B cell (primary cell): Measurements from ENCODE around the gene GABRD.

ENCODE experiments used
- EZH2 ChIP-seq: IDR thresholded peaks from 2 replicates; pipeline ENCODE4 v1.6.1; 2012; ENCODE audit warnings: borderline replicate concordance, low read depth, mild to moderate bottlenecking, moderate library complexity, low read length; ENCODE audit not compliant: insufficient read depth, poor library complexity, severe bottlenecking
- TF ChIP-seq, protein P1 (sequence below): fragments of 200-600 bp; IDR thresholded peaks from one replicate; pipeline ENCODE4 v1.8.0; 2022; ENCODE audit warnings: antibody characterized with exemption, mild to moderate bottlenecking

DNA sequence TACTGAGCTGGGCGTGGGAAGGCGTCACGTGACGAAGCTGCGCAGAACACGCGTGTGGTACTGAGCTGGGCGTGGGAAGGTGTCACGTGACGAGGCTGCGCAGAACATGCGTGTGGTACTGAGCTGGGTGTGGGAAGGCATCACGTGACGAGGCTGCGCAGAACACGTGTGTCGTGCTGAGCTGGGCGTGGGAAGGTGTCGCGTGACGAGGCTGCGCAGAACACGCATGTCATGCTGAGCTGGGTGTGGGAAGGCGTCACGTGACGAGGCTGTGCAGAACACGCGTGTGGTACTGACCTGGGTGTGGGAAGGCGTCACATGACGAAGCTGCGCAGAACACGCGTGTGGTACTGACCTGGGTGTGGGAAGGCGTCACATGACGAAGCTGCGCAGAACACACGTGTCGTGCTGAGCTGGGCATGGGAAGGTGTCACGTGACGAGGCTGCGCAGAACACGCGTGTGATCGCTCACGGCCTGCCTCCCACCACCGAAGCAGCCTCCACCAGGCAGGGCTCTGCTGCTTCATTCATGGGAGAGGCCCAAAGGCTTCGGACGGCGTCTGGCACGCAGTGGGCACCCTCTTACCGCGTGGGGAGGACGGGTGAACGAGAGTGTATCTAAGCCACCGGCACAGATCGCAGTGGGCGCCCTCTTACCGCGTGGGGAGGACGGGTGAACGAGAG, 39.5 kb upstream of the GABRD start:
- TF ChIP-seq, protein P1, sequence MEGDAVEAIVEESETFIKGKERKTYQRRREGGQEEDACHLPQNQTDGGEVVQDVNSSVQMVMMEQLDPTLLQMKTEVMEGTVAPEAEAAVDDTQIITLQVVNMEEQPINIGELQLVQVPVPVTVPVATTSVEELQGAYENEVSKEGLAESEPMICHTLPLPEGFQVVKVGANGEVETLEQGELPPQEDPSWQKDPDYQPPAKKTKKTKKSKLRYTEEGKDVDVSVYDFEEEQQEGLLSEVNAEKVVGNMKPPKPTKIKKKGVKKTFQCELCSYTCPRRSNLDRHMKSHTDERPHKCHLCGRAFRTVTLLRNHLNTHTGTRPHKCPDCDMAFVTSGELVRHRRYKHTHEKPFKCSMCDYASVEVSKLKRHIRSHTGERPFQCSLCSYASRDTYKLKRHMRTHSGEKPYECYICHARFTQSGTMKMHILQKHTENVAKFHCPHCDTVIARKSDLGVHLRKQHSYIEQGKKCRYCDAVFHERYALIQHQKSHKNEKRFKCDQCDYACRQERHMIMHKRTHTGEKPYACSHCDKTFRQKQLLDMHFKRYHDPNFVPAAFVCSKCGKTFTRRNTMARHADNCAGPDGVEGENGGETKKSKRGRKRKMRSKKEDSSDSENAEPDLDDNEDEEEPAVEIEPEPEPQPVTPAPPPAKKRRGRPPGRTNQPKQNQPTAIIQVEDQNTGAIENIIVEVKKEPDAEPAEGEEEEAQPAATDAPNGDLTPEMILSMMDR: no peak
- no peak for TF ChIP-seq EZH2
